SK-N-SH (cell line): ENCODE results near the gene GABRG3. TPM values are rescaled to one million over a fixed set of nuclear protein-coding genes. Genes with fewer than 3 reads are reported as not detected.
"Not testable (repeated sequence)": the region's sequence is repeated elsewhere in the genome, so short reads cannot be mapped to it uniquely, and the experiment has no call there.

Source experiments
- CTCF ChIA-PET: fragments of 300-600, 350-600 bp; formaldehyde crosslinking; extraction: SDS; loops from one replicate; lab custom pipeline; 2021; lab: Yijun Ruan, JAX
- POLR2A ChIA-PET: fragments of 350-600 bp; sonication (Branson Sonifier 250); formaldehyde crosslinking; extraction: SDS; loops from one replicate; lab custom pipeline; 2020; ENCODE audit warnings: antibody characterized with exemption, inconsistent platforms; lab: Yijun Ruan, JAX
- DNase-seq: peaks from one replicate; pipeline ENCODE4 v3.0.0; 2012
- H2AFZ ChIP-seq: fragments of 200-600 bp; sonication (generic); 2 replicates; pipeline ENCODE4 v1.8.1; 2016; ENCODE audit warnings: antibody characterized with exemption, mild to moderate bottlenecking, low read depth
- H3F3A ChIP-seq: fragments of 200-600 bp; sonication (generic); replicated peaks from 2 replicates; pipeline ENCODE3; 2016; ENCODE audit warnings: antibody characterized with exemption, mild to moderate bottlenecking; ENCODE audit not compliant: insufficient read depth
- H3K27ac ChIP-seq, 2 experiments: fragments of 200-500 bp in 1 of 2; fragments of 200-600 bp in 1 of 2; sonication (Bioruptor generic) in 1 of 2; sonication (generic), shearing (Covaris generic) in 1 of 2; 2 replicates each; pipeline versions ENCODE4 v1.5.1 to v1.6.1; 2014 to 2016; ENCODE audit warnings: low read depth in 2 of 2, inconsistent platforms in 1 of 2, low read length in 1 of 2, mild to moderate bottlenecking in 1 of 2, mixed read lengths in 1 of 2
- H3K27me3 ChIP-seq: fragments of 200-600 bp; sonication (generic), shearing (Covaris generic); 2 replicates; pipeline ENCODE4 v1.6.1; 2016; ENCODE audit warnings: mixed run types; ENCODE audit not compliant: insufficient read depth
- H3K36me3 ChIP-seq, 2 experiments: fragments of 200-500 bp in 1 of 2; fragments of 200-600 bp in 1 of 2; sonication (Bioruptor generic) in 1 of 2; sonication (generic) in 1 of 2; replicated peaks in 1 of 2; 2 replicates each; pipeline versions ENCODE3 to v1.5.1; 2014 to 2016; ENCODE audit warnings: low read length in 1 of 2, mild to moderate bottlenecking in 1 of 2; ENCODE audit not compliant: insufficient read depth in 2 of 2, control insufficient read depth in 1 of 2
- H3K4me1 ChIP-seq, 2 experiments: fragments of 200-500 bp in 1 of 2; fragments of 200-600 bp in 1 of 2; sonication (Bioruptor generic) in 1 of 2; sonication (generic), shearing (Covaris generic) in 1 of 2; 2 replicates each; pipeline versions ENCODE4 v1.5.1 to v1.6.1; 2014 to 2016; ENCODE audit warnings: low read depth in 1 of 2, low read length in 1 of 2, mixed run types in 1 of 2; ENCODE audit not compliant: insufficient read depth in 2 of 2, control insufficient read depth in 1 of 2
- H3K4me2 ChIP-seq: fragments of 200-600 bp; sonication (generic), shearing (Covaris generic); 2 replicates; pipeline ENCODE4 v1.6.1; 2017; ENCODE audit warnings: mixed run types
- H3K4me3 ChIP-seq, 2 experiments: fragments of 200-500 bp in 1 of 2; fragments of 200-600 bp in 1 of 2; sonication (Bioruptor generic) in 1 of 2; sonication (generic), shearing (Covaris generic) in 1 of 2; 2 replicates each; pipeline versions ENCODE4 v1.5.1 to v1.8.1; 2014 to 2016; ENCODE audit warnings: low read depth in 2 of 2, inconsistent platforms in 1 of 2, low read length in 1 of 2, mild to moderate bottlenecking in 1 of 2, mixed read lengths in 1 of 2, moderate library complexity in 1 of 2
- H3K79me2 ChIP-seq: fragments of 200-600 bp; sonication (generic); 2 replicates; pipeline ENCODE4 v1.8.1; 2017; ENCODE audit warnings: mild to moderate bottlenecking; ENCODE audit not compliant: insufficient read depth
- H3K9ac ChIP-seq: fragments of 200-600 bp; sonication (generic); 2 replicates; pipeline ENCODE4 v1.6.1; 2017; ENCODE audit warnings: mixed run types
- H3K9me2 ChIP-seq: fragments of 200-600 bp; sonication (generic); 2 replicates; pipeline ENCODE4 v1.6.1; 2017; ENCODE audit warnings: mixed run types
- H3K9me3 ChIP-seq: fragments of 200-600 bp; sonication (generic); 2 replicates; pipeline ENCODE4 v1.6.1; 2017; ENCODE audit warnings: mixed run types, mild to moderate bottlenecking, moderate library complexity
- H4K20me1 ChIP-seq: fragments of 200-600 bp; sonication (generic); 2 replicates; pipeline ENCODE4 v1.6.1; 2017; ENCODE audit warnings: mild to moderate bottlenecking, mixed run types; ENCODE audit not compliant: insufficient read depth
- CHD2 ChIP-seq: fragments of 150-350 bp; IDR thresholded peaks from 2 replicates; pipeline ENCODE4 v1.6.1; 2018; ENCODE audit warnings: low read length; ENCODE audit not compliant: partially characterized antibody
- ELF1 ChIP-seq: IDR thresholded peaks from 2 replicates; pipeline ENCODE4 v1.4.0; 2012
- FOXJ3 ChIP-seq: sonication (generic); formaldehyde crosslinking; IDR thresholded peaks from 2 replicates; pipeline ENCODE4 v1.5.1; 2020; ENCODE audit warnings: mild to moderate bottlenecking, missing genetic modification reagents
- GABPA ChIP-seq: IDR thresholded peaks from 2 replicates; pipeline ENCODE4 v1.4.0; 2012; ENCODE audit warnings: low read depth, mild to moderate bottlenecking
- GATA2 ChIP-seq: sonication (generic); formaldehyde crosslinking; IDR thresholded peaks from 2 replicates; pipeline ENCODE4 v1.5.0; 2020; ENCODE audit warnings: mild to moderate bottlenecking, missing genetic modification reagents
- JUND ChIP-seq: IDR thresholded peaks from 2 replicates; pipeline ENCODE4 v1.4.0; 2012
- MAX ChIP-seq: IDR thresholded peaks from 2 replicates; pipeline ENCODE4 v1.4.0; 2012; ENCODE audit warnings: low read depth
- MEF2A ChIP-seq: IDR thresholded peaks from 2 replicates; pipeline ENCODE4 v1.4.0; 2012; ENCODE audit warnings: low read depth, borderline replicate concordance
- MXI1 ChIP-seq: IDR thresholded peaks from 2 replicates; pipeline ENCODE4 v1.6.1; 2012; ENCODE audit warnings: mild to moderate bottlenecking, low read depth, low read length, improper control_type of control experiment
- RCOR1 ChIP-seq: fragments of 150-350 bp; IDR thresholded peaks from 2 replicates; pipeline ENCODE4 v1.6.1; 2017; ENCODE audit warnings: antibody characterized with exemption, low read length
- REST ChIP-seq: IDR thresholded peaks from 2 replicates; pipeline ENCODE4 v1.6.1; 2012; ENCODE audit warnings: mild to moderate bottlenecking, low read depth, low read length, moderate library complexity
- TAF1 ChIP-seq: IDR thresholded peaks from 2 replicates; pipeline ENCODE4 v1.6.1; 2012; ENCODE audit warnings: low read depth, mild to moderate bottlenecking, low read length, moderate library complexity, borderline replicate concordance
- TEAD4 ChIP-seq: IDR thresholded peaks from 2 replicates; pipeline ENCODE4 v1.4.0; 2012; ENCODE audit warnings: mild to moderate bottlenecking, borderline replicate concordance; ENCODE audit not compliant: insufficient read depth
- USF1 ChIP-seq: IDR thresholded peaks from 2 replicates; pipeline ENCODE4 v1.4.0; 2012; ENCODE audit warnings: low read depth, borderline replicate concordance
- YY1 ChIP-seq: IDR thresholded peaks from 2 replicates; pipeline ENCODE4 v1.4.0; 2012; ENCODE audit warnings: low read depth, mild to moderate bottlenecking
- WGBS: methylation state at CpG from one replicate; pipeline ENCODE4 v1.1.6; 2017; ENCODE audit warnings: low lambda C conversion rate; 5-methylcytosine and 5-hydroxymethylcytosine counted together
- polyA plus RNA-seq, 3 experiments: library from polyadenylated mRNA; depleted of rRNA; stranded (reverse); fragments of >200 nt; gene quantifications; 2 replicates each; pipeline ENCODE4 v1.2.3, GENCODE V29; 2012
- TF ChIP-seq, protein P1 (sequence below): fragments of 150-350 bp; IDR thresholded peaks from 2 replicates; pipeline ENCODE4 v1.6.1; 2017; ENCODE audit warnings: antibody characterized with exemption, low read length, low read depth, borderline replicate concordance

Gene GABRG3
- polyA plus RNA-seq, 1 of the 3 experiments (the other 2 are of a cell fraction) = not detected

DNA sequence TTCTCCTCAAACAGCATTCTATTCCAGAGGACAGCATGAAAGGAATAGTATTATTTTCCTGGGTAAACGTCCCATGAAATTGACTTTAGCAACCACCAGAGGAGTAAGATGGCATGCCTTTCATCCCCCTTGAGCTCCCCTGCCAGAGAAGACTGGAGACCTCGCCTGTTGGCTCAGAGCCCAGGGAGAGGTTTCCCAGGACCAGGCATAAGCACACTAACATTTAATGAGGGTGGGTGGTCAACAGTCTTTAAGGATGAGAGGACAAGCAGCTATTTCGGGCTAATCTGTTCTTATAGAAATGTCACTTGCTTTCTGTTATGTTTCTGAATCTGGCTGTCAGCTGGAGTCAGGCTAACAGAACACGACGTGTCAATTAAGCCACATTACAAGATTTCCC is 390.5 kb downstream of the GABRG3 start:
- TF ChIP-seq YY1 = no peak
- Histone ChIP-seq H3K9ac (no peak overlapping the region), H3K4me2 (no peak overlapping the region), H3K4me3 (no peak overlapping the region), H3F3A (no peaks in the 10 kb centered on the region), H2AFZ (no peak overlapping the region), H4K20me1 (no peaks in the 10 kb centered on the region), H3K36me3 (no peaks in the 10 kb centered on the region), H3K27ac (no peak overlapping the region), H3K27me3 (no peaks in the 10 kb centered on the region), H3K9me3 (no peaks in the 10 kb centered on the region), H3K79me2 (no peaks in the 10 kb centered on the region), H3K4me1 (no peaks in the 10 kb centered on the region; a peak in 1 of 4 replicates), H3K9me2 (no peaks in the 10 kb centered on the region)
- no peak for DNase-seq
- 32% methylated on average over 4 of the region's 5 CpGs for WGBS
- ChIA-PET CTCF (interaction anchor here (0.8 to 2.4 kb wide), 4 partner anchors 9 to 472 kb away, joined by 3 to 11 read pairs (median 4); no protein-coding TSS in a partner anchor), POLR2A (no interaction called here)

- TF ChIP-seq RCOR1 (no peak), GATA2 (CRISPR knock-in tag) (no peak), USF1 (no peak), MEF2A (no peak), JUND (no peak), CHD2 (no peak), TEAD4 (no peak), TAF1 (no peak), ELF1 (no peak), REST (no peak), FOXJ3 (no peak), MXI1 (no peak), GABPA (no peak), MAX (no peak)
- TF ChIP-seq, protein P1, sequence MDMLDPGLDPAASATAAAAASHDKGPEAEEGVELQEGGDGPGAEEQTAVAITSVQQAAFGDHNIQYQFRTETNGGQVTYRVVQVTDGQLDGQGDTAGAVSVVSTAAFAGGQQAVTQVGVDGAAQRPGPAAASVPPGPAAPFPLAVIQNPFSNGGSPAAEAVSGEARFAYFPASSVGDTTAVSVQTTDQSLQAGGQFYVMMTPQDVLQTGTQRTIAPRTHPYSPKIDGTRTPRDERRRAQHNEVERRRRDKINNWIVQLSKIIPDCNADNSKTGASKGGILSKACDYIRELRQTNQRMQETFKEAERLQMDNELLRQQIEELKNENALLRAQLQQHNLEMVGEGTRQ = no peak
- 19% methylated on average over 2 of the region's 2 CpGs for WGBS
- H3K4me2 ChIP-seq = no peak overlapping the region
- no peaks in the 10 kb centered on the region; a peak in 1 of 4 replicates for H3K4me1 ChIP-seq
- H3K36me3 ChIP-seq = no peaks in the 10 kb centered on the region
- CTCF ChIA-PET = interaction anchor here (1.3 kb wide), 1 partner anchor 474 kb away, joined by 3 read pairs; no protein-coding TSS in a partner anchor
- H3K79me2 ChIP-seq = no peaks in the 10 kb centered on the region
- H3K27ac ChIP-seq = no peak overlapping the region
- no peak overlapping the region for H3K9ac ChIP-seq
- H4K20me1 ChIP-seq = no peaks in the 10 kb centered on the region
- no peak overlapping the region for H3K4me3 ChIP-seq
- no peaks in the 10 kb centered on the region for H3K27me3 ChIP-seq
- H3F3A ChIP-seq = no peaks in the 10 kb centered on the region
- no peaks in the 10 kb centered on the region for H3K9me2 ChIP-seq
- POLR2A ChIA-PET = no interaction called here
- no peaks in the 10 kb centered on the region for H3K9me3 ChIP-seq
- no peak overlapping the region for H2AFZ ChIP-seq
- no peak for DNase-seq
Observed at GRCh38 chr15:27365456-27365855, 394.5 kb downstream of the GABRG3 start.

DNA sequence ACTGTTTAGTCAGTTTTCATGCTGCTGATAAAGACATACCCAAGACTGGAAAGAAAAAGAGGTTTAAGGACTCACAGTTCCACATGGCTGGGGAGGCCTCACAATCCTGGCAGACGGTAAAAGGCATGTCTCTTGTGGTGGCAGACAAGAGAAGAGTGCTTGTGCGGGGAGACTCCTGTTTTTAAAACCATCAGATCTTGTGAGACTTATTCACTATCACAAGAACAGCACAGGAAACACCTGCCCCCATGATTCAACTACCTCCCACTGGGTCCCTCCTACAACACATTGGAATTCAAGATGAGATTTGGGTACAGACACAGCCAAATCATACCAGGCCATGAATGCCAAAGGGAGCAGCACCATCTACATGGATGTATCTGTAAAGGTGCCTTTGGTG is 406.4 kb downstream of the GABRG3 start:
- H4K20me1 ChIP-seq = not testable (repeated sequence)
- WGBS = 24% methylated on average over 2 of the region's 2 CpGs

More for the DNA sequence above, 406.4 kb downstream of the GABRG3 start:
- H3K79me2 ChIP-seq, H3K4me1 ChIP-seq, H3K9me2 ChIP-seq, H3F3A ChIP-seq, H3K27me3 ChIP-seq, H3K9me3 ChIP-seq, H3K27ac ChIP-seq, H3K9ac ChIP-seq, H3K4me2 ChIP-seq, H3K4me3 ChIP-seq, CTCF ChIA-PET, POLR2A ChIA-PET, H2AFZ ChIP-seq, H3K36me3 ChIP-seq, DNase-seq: not testable (repeated sequence)
